ENCODE results near the gene MYO15A.

MYO15A gene

GRCh38 chr17:18161207-18162145 lies 52.9 kb downstream of the MYO15A start:
- Histone ChIP-seq H3K4me1 (ENCODE audit: control insufficient read depth, insufficient read depth, low read length) (no peaks in the 10 kb centered on the region; the same call in 1 of the 2 replicates), H3K27ac (ENCODE audit: low read depth, low read length) (no peak overlapping the region), H3K36me3 (ENCODE audit: control insufficient read depth, insufficient read depth, low read length) (no peaks in the 10 kb centered on the region), H3K9ac (ENCODE audit: low read depth, low read length) (no peak overlapping the region), H3K27me3 (ENCODE audit: control insufficient read depth, insufficient read depth, low read length) (no peaks in the 10 kb centered on the region), H3K9me3 (ENCODE audit: control insufficient read depth, insufficient read depth, low read length) (no peaks in the 10 kb centered on the region), H3K4me3 (ENCODE audit: low read depth, low read length) (no peak overlapping the region)

- no peaks in the 10 kb centered on the region for H3K4me1 ChIP-seq (ENCODE audit: control insufficient read depth, insufficient read depth, low read length)
- no peaks in the 10 kb centered on the region for H3K36me3 ChIP-seq (ENCODE audit: control insufficient read depth, insufficient read depth, low read length)
- no peaks in the 10 kb centered on the region for H3K9me3 ChIP-seq (ENCODE audit: control insufficient read depth, insufficient read depth, low read length)
- no peak overlapping the region for H3K4me3 ChIP-seq (ENCODE audit: low read depth, low read length)
- no peak overlapping the region for H3K9ac ChIP-seq (ENCODE audit: low read depth, low read length)
- no peak overlapping the region for H3K27ac ChIP-seq (ENCODE audit: low read depth, low read length)
- H3K27me3 ChIP-seq (ENCODE audit: control insufficient read depth, insufficient read depth, low read length): no peaks in the 10 kb centered on the region
These were observed 55.0 kb downstream of the MYO15A start for GRCh38 chr17:18163547-18163946.

DNA sequence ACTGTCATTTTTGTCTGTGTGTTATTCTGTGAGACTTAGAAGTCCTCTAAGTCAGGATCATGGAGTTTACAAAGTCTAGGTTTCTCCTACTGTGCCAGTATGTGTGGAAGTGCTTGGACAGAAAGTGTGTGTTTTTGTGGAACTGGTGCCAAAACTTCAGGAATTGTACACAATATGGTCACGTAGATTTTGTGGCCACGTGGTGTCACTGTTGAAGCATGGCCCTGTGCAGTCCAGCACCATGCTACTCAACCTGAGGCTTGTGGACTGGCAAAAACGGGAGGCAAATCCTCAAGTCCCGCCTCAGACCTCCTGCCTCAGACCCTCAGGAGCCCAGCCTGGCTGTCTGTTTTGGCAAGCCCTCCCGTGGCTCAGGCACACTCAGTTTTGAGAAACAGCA lies 58.3 kb downstream of the MYO15A start:
- no peaks in the 10 kb centered on the region for H3K4me1 ChIP-seq (ENCODE audit: control insufficient read depth, insufficient read depth, low read length)
- no peaks in the 10 kb centered on the region for H3K27me3 ChIP-seq (ENCODE audit: control insufficient read depth, insufficient read depth, low read length)
- H3K9me3 ChIP-seq (ENCODE audit: control insufficient read depth, insufficient read depth, low read length): no peaks in the 10 kb centered on the region
- H3K4me3 ChIP-seq (ENCODE audit: low read depth, low read length): no peak overlapping the region
- H3K27ac ChIP-seq (ENCODE audit: low read depth, low read length): no peak overlapping the region
- H3K36me3 ChIP-seq (ENCODE audit: control insufficient read depth, insufficient read depth, low read length): no peaks in the 10 kb centered on the region
- no peak overlapping the region for H3K9ac ChIP-seq (ENCODE audit: low read depth, low read length)

- H3K27me3 ChIP-seq (ENCODE audit: control insufficient read depth, insufficient read depth, low read length): no peaks in the 10 kb centered on the region
- H3K9me3 ChIP-seq (ENCODE audit: control insufficient read depth, insufficient read depth, low read length): no peaks in the 10 kb centered on the region
- no peak overlapping the region for H3K9ac ChIP-seq (ENCODE audit: low read depth, low read length)
- no peaks in the 10 kb centered on the region for H3K4me1 ChIP-seq (ENCODE audit: control insufficient read depth, insufficient read depth, low read length)
- H3K36me3 ChIP-seq (ENCODE audit: control insufficient read depth, insufficient read depth, low read length): no peaks in the 10 kb centered on the region
- no peak overlapping the region for H3K27ac ChIP-seq (ENCODE audit: low read depth, low read length)
- H3K4me3 ChIP-seq (ENCODE audit: low read depth, low read length): no peak overlapping the region
These were observed 58.9 kb downstream of the MYO15A start for GRCh38 chr17:18167421-18167820.

- Histone ChIP-seq H3K4me1 (ENCODE audit: control insufficient read depth, insufficient read depth, low read length) (no peaks in the 10 kb centered on the region), H3K9me3 (ENCODE audit: control insufficient read depth, insufficient read depth, low read length) (no peaks in the 10 kb centered on the region), H3K4me3 (ENCODE audit: low read depth, low read length) (no peak overlapping the region), H3K27me3 (ENCODE audit: control insufficient read depth, insufficient read depth, low read length) (no peaks in the 10 kb centered on the region), H3K9ac (ENCODE audit: low read depth, low read length) (no peak overlapping the region), H3K27ac (ENCODE audit: low read depth, low read length) (no peak overlapping the region), H3K36me3 (ENCODE audit: control insufficient read depth, insufficient read depth, low read length) (no peaks in the 10 kb centered on the region)
These were observed 64.1 kb downstream of the MYO15A start for GRCh38 chr17:18172531-18173278.

- Histone ChIP-seq H3K9me3 (ENCODE audit: control insufficient read depth, insufficient read depth, low read length) (no peaks in the 10 kb centered on the region), H3K36me3 (ENCODE audit: control insufficient read depth, insufficient read depth, low read length) (no peaks in the 10 kb centered on the region), H3K4me3 (ENCODE audit: low read depth, low read length) (no peak overlapping the region), H3K27me3 (ENCODE audit: control insufficient read depth, insufficient read depth, low read length) (no peaks in the 10 kb centered on the region), H3K4me1 (ENCODE audit: control insufficient read depth, insufficient read depth, low read length) (no peaks in the 10 kb centered on the region), H3K9ac (ENCODE audit: low read depth, low read length) (no peak overlapping the region), H3K27ac (ENCODE audit: low read depth, low read length) (no peak overlapping the region)
These were observed 65.2 kb downstream of the MYO15A start for GRCh38 chr17:18173740-18174139.

DNA sequence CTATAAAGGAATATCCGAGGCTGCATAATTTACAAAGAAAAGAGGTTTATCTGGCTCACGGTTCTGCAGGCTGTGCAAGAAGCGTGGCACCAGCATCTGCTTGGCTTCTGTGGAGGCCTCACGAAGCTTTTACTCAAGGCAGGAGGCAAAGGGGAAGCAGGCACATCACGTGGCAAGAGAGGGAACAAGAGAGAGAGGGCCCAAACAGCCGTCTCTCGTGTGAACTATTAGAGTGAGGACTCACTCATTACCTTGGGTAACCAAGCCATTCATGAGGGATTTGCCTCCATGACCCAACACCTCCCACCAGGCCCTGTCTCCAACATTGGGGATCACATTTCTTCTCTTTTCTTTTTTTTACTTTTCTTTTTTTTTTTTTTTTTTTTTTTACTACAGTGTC lies 67.6 kb downstream of the MYO15A start:
- Histone ChIP-seq H3K4me1 (ENCODE audit: control insufficient read depth, insufficient read depth, low read length) (no peaks in the 10 kb centered on the region), H3K9ac (ENCODE audit: low read depth, low read length) (no peak overlapping the region), H3K27me3 (ENCODE audit: control insufficient read depth, insufficient read depth, low read length) (no peaks in the 10 kb centered on the region), H3K4me3 (ENCODE audit: low read depth, low read length) (no peak overlapping the region), H3K9me3 (ENCODE audit: control insufficient read depth, insufficient read depth, low read length) (no peaks in the 10 kb centered on the region), H3K27ac (ENCODE audit: low read depth, low read length) (no peak overlapping the region), H3K36me3 (ENCODE audit: control insufficient read depth, insufficient read depth, low read length) (no peaks in the 10 kb centered on the region)

DNA sequence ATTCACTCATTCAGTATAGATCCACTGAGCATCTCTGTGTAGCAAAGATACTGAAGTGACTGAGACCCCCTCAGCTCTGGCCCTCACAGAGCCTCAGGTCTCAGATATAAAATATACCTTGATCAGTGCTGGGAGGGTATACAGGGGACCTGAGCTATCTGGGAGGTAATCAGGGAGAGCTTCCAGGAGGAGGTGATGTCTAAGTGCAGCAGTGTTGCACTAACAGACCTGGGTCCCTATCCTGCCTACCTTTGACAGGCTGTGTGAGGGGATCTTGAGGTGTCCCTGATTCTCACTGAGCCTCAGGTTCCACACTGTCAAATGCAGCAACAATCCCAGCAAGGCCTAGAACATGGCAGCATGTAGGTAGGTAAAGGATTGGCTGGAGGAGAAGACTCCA lies 68.6 kb downstream of the MYO15A start:
- Histone ChIP-seq H3K4me1 (ENCODE audit: control insufficient read depth, insufficient read depth, low read length) (no peaks in the 10 kb centered on the region), H3K4me3 (ENCODE audit: low read depth, low read length) (no peak overlapping the region), H3K36me3 (ENCODE audit: control insufficient read depth, insufficient read depth, low read length) (no peaks in the 10 kb centered on the region), H3K9me3 (ENCODE audit: control insufficient read depth, insufficient read depth, low read length) (no peaks in the 10 kb centered on the region), H3K27me3 (ENCODE audit: control insufficient read depth, insufficient read depth, low read length) (no peaks in the 10 kb centered on the region), H3K27ac (ENCODE audit: low read depth, low read length) (no peak overlapping the region), H3K9ac (ENCODE audit: low read depth, low read length) (no peak overlapping the region)

- no peaks in the 10 kb centered on the region for H3K4me1 ChIP-seq (ENCODE audit: control insufficient read depth, insufficient read depth, low read length)
- no peak overlapping the region for H3K9ac ChIP-seq (ENCODE audit: low read depth, low read length)
- H3K36me3 ChIP-seq (ENCODE audit: control insufficient read depth, insufficient read depth, low read length): no peaks in the 10 kb centered on the region
- H3K9me3 ChIP-seq (ENCODE audit: control insufficient read depth, insufficient read depth, low read length): no peaks in the 10 kb centered on the region
- H3K4me3 ChIP-seq (ENCODE audit: low read depth, low read length): no peak overlapping the region
- H3K27ac ChIP-seq (ENCODE audit: low read depth, low read length): no peak overlapping the region
- no peaks in the 10 kb centered on the region for H3K27me3 ChIP-seq (ENCODE audit: control insufficient read depth, insufficient read depth, low read length)
These were observed 69.2 kb downstream of the MYO15A start for GRCh38 chr17:18177722-18178121.

DNA sequence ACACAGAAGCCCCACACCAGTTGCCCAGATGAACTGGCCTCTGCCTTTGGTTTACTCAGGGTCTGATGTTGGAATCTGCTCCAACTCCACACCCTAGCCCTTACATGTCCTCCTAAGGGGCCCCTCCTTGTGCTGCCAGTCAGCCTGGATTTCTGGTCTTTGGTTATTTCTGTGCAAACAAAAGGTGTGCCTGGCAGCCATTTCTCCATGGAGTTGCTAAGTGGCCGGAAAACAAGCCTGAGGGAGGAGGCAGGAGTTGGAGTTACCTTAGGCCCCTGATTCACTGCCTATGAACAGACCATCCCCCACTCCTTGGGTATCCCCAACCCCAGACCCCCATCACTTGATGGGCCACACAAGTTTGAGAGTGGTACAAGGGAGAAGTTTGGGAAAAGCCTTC lies 70.6 kb downstream of the MYO15A start:
- H3K4me1 ChIP-seq (ENCODE audit: control insufficient read depth, insufficient read depth, low read length): no peaks in the 10 kb centered on the region
- H3K27me3 ChIP-seq (ENCODE audit: control insufficient read depth, insufficient read depth, low read length): no peaks in the 10 kb centered on the region
- no peak overlapping the region for H3K4me3 ChIP-seq (ENCODE audit: low read depth, low read length)
- no peaks in the 10 kb centered on the region for H3K9me3 ChIP-seq (ENCODE audit: control insufficient read depth, insufficient read depth, low read length)
- H3K36me3 ChIP-seq (ENCODE audit: control insufficient read depth, insufficient read depth, low read length): no peaks in the 10 kb centered on the region
- H3K27ac ChIP-seq (ENCODE audit: low read depth, low read length): no peak overlapping the region
- no peak overlapping the region for H3K9ac ChIP-seq (ENCODE audit: low read depth, low read length)

DNA sequence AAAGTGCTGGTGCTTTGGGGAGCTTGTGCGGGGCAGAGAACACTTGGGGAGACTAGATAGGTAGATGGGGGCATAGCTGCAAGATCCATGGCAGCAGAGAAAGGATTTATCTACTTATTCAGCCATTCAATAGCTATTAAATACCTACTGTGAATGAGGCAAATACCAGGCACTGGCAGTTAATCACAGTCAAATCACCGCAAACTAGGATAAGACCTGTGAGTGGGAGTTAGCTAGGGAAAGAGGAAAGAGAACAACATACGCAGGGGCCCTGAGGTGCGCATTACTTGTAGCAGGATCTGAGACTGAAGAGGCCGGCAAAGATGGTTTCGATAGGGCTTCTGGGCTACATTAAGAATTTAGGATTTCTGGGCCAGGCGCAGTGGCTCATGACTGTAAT lies 71.2 kb downstream of the MYO15A start:
- no peaks in the 10 kb centered on the region for H3K27me3 ChIP-seq (ENCODE audit: control insufficient read depth, insufficient read depth, low read length)
- H3K4me1 ChIP-seq (ENCODE audit: control insufficient read depth, insufficient read depth, low read length): no peaks in the 10 kb centered on the region; the same call in 1 of the 2 replicates
- H3K27ac ChIP-seq (ENCODE audit: low read depth, low read length): no peak overlapping the region
- H3K9ac ChIP-seq (ENCODE audit: low read depth, low read length): no peak overlapping the region
- H3K9me3 ChIP-seq (ENCODE audit: control insufficient read depth, insufficient read depth, low read length): no peaks in the 10 kb centered on the region
- H3K36me3 ChIP-seq (ENCODE audit: control insufficient read depth, insufficient read depth, low read length): no peaks in the 10 kb centered on the region
- no peak overlapping the region for H3K4me3 ChIP-seq (ENCODE audit: low read depth, low read length)
